Loucy (cell line): ENCODE results near the gene ASCC1.

Experiments used
- H2AFZ ChIP-seq: fragments of 200-600 bp; sonication (generic); 2 replicates; pipeline ENCODE4 v1.6.0; 2016; ENCODE audit warnings: antibody characterized with exemption, mild to moderate bottlenecking, low read length, moderate library complexity
- H3F3A ChIP-seq: fragments of 200-600 bp; 2 replicates; pipeline ENCODE4 v1.6.0; 2016; ENCODE audit warnings: antibody characterized with exemption, low read depth, mild to moderate bottlenecking
- H3K27me3 ChIP-seq: fragments of 200-600 bp; sonication (generic); 2 replicates; pipeline ENCODE4 v1.6.1; 2014; ENCODE audit warnings: low read length, mild to moderate bottlenecking; ENCODE audit not compliant: insufficient read depth, poor library complexity, severe bottlenecking
- H3K36me3 ChIP-seq: fragments of 200-600 bp; sonication (generic); 2 replicates; pipeline ENCODE4 v1.6.1; 2016; ENCODE audit warnings: low read length; ENCODE audit not compliant: insufficient read depth
- H3K4me1 ChIP-seq: fragments of 200-600 bp; sonication (generic); 2 replicates; pipeline ENCODE4 v1.5.1; 2014; ENCODE audit warnings: low read length, mild to moderate bottlenecking; ENCODE audit not compliant: insufficient read depth, poor library complexity, severe bottlenecking
- H3K4me2 ChIP-seq: fragments of 200-600 bp; sonication (generic); 2 replicates; pipeline ENCODE4 v1.6.0; 2014; ENCODE audit warnings: antibody characterized with exemption, low read length, low read depth, mild to moderate bottlenecking; ENCODE audit not compliant: poor library complexity, severe bottlenecking
- H3K4me3 ChIP-seq: fragments of 200-600 bp; sonication (generic); 2 replicates; pipeline ENCODE4 v1.5.1; 2014; ENCODE audit warnings: low read length, mild to moderate bottlenecking, mixed read lengths; ENCODE audit not compliant: poor library complexity, severe bottlenecking
- H3K79me2 ChIP-seq: fragments of 200-600 bp; sonication (generic); 2 replicates; pipeline ENCODE4 v1.6.1; 2014; ENCODE audit warnings: low read length; ENCODE audit not compliant: insufficient read depth
- H3K9ac ChIP-seq: fragments of 200-600 bp; sonication (generic); 2 replicates; pipeline ENCODE4 v1.6.0; 2014; ENCODE audit warnings: mild to moderate bottlenecking, low read depth, low read length, moderate library complexity; ENCODE audit not compliant: poor library complexity, severe bottlenecking
- H3K9me2 ChIP-seq: fragments of 200-600 bp; sonication (generic); replicated peaks from 2 replicates; pipeline ENCODE4 v1.6.1; 2016; ENCODE audit warnings: low read depth, low read length, mixed read lengths
- H3K9me3 ChIP-seq: fragments of 200-600 bp; sonication (generic); 2 replicates; pipeline ENCODE4 v1.6.1; 2014; ENCODE audit warnings: mild to moderate bottlenecking, antibody characterized with exemption, low read length, low read depth; ENCODE audit not compliant: insufficient read depth
- H4K20me1 ChIP-seq: fragments of 200-600 bp; sonication (generic); 2 replicates; pipeline ENCODE4 v1.6.0; 2014; ENCODE audit warnings: antibody characterized with exemption, low read length, mild to moderate bottlenecking; ENCODE audit not compliant: insufficient read depth, poor library complexity, severe bottlenecking
- EZH2phosphoT487 ChIP-seq: fragments of 200-600 bp; IDR thresholded peaks from 2 replicates; pipeline ENCODE4 v1.6.1; 2018; ENCODE audit warnings: antibody characterized with exemption, mild to moderate bottlenecking, moderate library complexity, borderline replicate concordance
- TF ChIP-seq, protein P1 (sequence below): fragments of 200-600 bp; sonication (generic); conservative IDR thresholded peaks from 2 replicates; pipeline ENCODE4 v1.5.1; 2014; ENCODE audit warnings: mild to moderate bottlenecking, antibody characterized with exemption, low read length

Gene ASCC1

DNA sequence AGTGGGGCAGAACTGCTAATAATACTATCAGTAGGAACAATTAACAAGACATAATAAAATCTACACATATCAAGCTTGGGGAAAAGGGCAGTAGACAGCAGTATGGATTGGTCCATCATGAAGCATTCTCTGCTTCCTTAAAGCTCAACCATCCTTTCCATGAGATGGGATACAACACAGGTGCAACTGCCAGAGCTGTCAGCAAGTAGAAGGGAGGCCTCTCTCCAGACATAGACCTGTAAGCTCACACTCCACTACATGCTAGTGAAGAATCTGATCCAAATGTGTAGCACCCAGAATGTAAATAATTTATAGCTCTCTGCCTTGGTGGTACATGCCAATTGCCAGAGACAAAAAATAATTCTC is 41.8 kb downstream of the ASCC1 start:
- no peak overlapping the region for H3K9ac ChIP-seq
- H4K20me1 ChIP-seq = no peaks in the 10 kb centered on the region
- peaks cover 26% of the 10 kb centered on the region; the same call in 1 of the 2 replicates for H3K36me3 ChIP-seq
- H3K9me2 ChIP-seq = no peaks in the 10 kb centered on the region
- no peak overlapping the region for H3K4me2 ChIP-seq
- no peak for TF ChIP-seq EZH2phosphoT487
- TF ChIP-seq, protein P1, sequence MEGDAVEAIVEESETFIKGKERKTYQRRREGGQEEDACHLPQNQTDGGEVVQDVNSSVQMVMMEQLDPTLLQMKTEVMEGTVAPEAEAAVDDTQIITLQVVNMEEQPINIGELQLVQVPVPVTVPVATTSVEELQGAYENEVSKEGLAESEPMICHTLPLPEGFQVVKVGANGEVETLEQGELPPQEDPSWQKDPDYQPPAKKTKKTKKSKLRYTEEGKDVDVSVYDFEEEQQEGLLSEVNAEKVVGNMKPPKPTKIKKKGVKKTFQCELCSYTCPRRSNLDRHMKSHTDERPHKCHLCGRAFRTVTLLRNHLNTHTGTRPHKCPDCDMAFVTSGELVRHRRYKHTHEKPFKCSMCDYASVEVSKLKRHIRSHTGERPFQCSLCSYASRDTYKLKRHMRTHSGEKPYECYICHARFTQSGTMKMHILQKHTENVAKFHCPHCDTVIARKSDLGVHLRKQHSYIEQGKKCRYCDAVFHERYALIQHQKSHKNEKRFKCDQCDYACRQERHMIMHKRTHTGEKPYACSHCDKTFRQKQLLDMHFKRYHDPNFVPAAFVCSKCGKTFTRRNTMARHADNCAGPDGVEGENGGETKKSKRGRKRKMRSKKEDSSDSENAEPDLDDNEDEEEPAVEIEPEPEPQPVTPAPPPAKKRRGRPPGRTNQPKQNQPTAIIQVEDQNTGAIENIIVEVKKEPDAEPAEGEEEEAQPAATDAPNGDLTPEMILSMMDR = no peak
- no peaks in the 10 kb centered on the region for H3K27me3 ChIP-seq
- H3K4me1 ChIP-seq = peaks cover 12% of the 10 kb centered on the region
- H3F3A ChIP-seq = no peaks in the 10 kb centered on the region
- H2AFZ ChIP-seq = no peak overlapping the region
- H3K4me3 ChIP-seq = no peak overlapping the region
- H3K79me2 ChIP-seq = no peaks in the 10 kb centered on the region; the same call in 1 of the 2 replicates
- H3K9me3 ChIP-seq = no peaks in the 10 kb centered on the region

DNA sequence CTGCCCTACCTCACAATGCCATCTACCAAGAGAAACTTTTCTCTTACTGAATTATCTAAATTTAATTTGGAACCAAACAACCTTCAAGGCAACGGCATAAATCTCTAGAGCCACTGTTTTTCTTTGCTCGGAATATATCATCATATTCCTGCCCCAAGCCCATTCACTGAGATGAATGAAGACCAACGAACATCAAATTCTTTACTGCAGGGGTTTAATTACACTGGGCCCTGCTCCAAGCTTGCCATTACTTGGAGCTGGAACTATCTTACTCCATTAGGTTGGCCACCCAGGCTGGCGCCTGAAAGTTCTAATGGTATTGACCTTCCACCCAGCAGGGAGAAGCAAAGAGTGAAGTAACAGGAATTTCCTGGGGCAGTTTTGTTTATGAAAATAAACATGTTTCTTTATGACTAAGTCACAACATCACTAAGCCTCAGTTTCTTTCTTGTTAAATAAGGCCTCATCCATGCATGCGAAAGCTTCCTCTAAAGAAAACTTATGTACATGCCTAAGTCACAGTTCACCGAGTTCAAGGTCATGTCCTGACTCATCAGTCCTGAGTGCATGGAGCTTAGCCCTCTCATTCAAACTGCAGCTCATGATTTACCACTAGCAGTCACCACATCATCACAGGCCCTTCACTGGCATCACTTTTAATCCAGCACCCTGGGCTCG is 42.3 kb downstream of the ASCC1 start:
- Histone ChIP-seq H3K4me2 (no peak overlapping the region), H3K9ac (no peak overlapping the region), H3K4me3 (no peak overlapping the region), H3K9me2 (no peaks in the 10 kb centered on the region), H3K27me3 (no peaks in the 10 kb centered on the region), H3K36me3 (peaks cover 24% of the 10 kb centered on the region; the same call in 1 of the 2 replicates), H3K4me1 (peaks cover 12% of the 10 kb centered on the region), H4K20me1 (no peaks in the 10 kb centered on the region), H3K9me3 (no peaks in the 10 kb centered on the region), H3F3A (no peaks in the 10 kb centered on the region), H2AFZ (no peak overlapping the region), H3K79me2 (no peaks in the 10 kb centered on the region; the same call in 1 of the 2 replicates)
- TF ChIP-seq, protein P1 = no peak
- TF ChIP-seq EZH2phosphoT487 = no peak

DNA sequence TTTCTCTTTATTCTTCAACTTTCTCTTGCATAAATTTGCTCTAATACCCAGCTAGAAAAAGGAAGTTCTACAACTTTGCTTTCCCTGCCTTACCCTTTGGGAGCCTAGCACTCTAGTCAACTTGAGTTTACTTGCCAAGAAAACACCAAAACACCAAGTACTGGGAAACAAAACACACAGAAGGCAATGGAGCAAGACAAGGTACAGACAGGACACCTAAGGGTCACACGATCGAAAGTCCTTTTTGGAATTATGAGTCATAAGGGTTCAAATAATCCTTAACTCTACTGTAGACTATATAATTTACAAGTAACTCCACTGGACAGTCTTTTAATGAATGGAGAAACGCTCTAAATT is 42.8 kb downstream of the ASCC1 start:
- Histone ChIP-seq H3K9ac (no peak overlapping the region), H3K27me3 (no peaks in the 10 kb centered on the region), H3F3A (no peaks in the 10 kb centered on the region), H3K4me2 (no peak overlapping the region), H3K9me3 (no peaks in the 10 kb centered on the region), H3K36me3 (peaks cover 21% of the 10 kb centered on the region; the same call in 1 of the 2 replicates), H3K4me1 (peaks cover 12% of the 10 kb centered on the region), H2AFZ (no peak overlapping the region), H3K79me2 (no peaks in the 10 kb centered on the region; the same call in 1 of the 2 replicates), H3K9me2 (no peaks in the 10 kb centered on the region), H3K4me3 (no peak overlapping the region), H4K20me1 (no peaks in the 10 kb centered on the region)
- TF ChIP-seq, protein P1 = no peak
- no peak for TF ChIP-seq EZH2phosphoT487
